ELF-1 (cell line): ENCODE data around the gene MAP3K20.
"Not testable (repeated sequence)": the region's sequence is repeated elsewhere in the genome, so short reads cannot be mapped to it uniquely, and the experiment has no call there.

Experiments used
- DNase-seq: peaks from one replicate; pipeline ENCODE4 v3.0.0-alpha.2; 2016; ENCODE audit warnings: low read depth, low spot score

MAP3K20 gene

GRCh38 chr2:173199294-173199693, 123.6 kb downstream of the MAP3K20 start:
- DNase-seq = no peak

GRCh38 chr2:173202570-173202969, 126.9 kb downstream of the MAP3K20 start:
- no peak for DNase-seq

DNA sequence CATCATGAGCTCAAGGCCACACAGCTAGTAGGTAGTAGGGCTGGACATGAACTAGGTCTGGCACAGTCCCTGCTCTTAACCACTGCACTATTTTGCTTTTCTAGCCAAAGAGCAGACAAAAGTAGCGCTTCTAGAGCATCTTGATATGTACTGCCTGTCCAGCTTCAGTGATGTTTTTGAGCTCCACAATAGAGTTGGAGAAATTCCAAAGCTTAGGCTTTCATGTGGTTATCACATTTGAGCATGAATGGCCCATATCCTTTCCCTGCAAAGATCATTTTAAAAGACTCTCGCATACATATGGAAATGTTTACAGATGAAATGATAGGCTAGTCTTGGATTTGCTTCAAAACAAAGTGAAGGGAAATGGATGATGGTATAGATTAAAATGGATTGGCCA, 128.7 kb downstream of the MAP3K20 start:
- no peak for DNase-seq

GRCh38 chr2:173205375-173205774, 129.7 kb downstream of the MAP3K20 start:
- DNase-seq = no peak

DNA sequence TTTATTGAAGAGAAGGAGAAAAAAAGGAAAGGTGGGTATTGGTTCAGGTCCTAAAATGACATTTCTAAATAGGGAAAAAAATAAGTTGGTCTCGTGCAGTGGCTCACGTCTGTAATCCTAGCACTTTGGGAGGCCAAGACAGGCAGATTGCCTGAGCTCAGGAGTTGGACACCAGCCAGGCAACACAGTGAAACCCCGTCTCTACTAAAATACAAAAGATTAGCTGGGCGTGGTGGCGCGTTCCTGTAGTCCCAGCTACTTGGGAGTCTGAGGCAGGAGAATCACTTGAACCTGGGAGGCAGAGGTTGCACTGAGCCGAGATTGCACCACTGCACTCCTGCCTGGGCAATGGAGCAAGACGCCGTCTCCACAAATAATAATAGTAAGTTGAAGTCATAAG, 131.5 kb downstream of the MAP3K20 start:
- DNase-seq = not testable (repeated sequence)

GRCh38 chr2:173210270-173211196, 134.9 kb downstream of the MAP3K20 start:
- peak; percentile 47 for DNase-seq

DNA sequence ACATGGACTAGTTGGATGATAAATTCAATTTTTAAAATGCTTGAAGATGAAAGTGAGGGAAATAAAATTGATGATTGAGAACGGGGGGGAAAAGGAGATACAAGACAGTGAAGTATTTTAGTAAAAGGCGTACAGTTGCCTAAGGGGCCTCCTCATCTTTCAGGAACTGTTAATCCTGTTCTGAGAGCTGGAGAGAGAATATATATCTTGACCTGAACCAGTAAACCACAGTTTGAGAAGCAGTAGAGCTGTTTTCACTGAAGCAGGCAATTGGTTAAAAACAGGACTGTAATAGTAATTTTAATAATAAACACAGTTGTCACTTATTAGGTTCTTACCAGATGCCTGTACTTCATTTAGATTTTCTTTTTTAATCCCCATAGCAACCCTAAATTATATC, 137.5 kb downstream of the MAP3K20 start:
- DNase-seq = no peak

DNA sequence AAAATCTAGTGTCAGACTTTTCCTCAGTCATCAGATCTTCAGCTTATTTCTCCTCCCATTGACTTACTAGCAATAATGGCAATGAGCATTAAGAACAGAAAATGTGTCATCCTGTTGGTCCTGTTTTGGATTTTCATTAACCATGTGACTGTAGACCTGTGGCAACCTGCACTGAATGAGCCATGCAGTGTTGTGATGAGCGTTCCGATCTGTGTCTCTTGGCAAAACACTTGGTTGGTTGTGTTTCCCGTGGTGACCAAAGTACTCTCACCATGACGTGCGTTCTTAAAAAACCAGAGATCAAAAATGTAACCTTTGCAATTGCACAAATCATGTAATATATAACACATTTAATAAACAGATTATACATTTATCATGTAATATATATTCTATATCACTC, 138.6 kb downstream of the MAP3K20 start:
- no peak for DNase-seq

DNA sequence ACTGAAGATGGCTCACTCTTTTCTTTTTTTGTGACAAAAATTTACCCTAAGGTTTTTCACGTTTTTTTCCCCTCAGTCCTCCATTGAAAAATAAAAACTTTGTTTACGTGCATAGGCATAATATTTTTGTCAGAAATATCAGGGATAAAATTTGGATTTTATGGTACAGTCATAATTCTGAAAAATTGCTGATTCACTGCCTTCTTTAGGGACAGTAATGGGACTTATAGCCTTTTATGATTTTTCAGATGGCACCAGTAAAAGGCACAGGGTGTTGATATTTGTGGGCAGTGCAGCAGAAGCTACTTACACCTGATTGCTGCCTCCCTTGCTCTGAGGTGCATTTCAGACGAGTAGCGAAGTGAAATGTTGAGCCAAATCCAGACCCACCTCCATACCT, 139.7 kb downstream of the MAP3K20 start:
- DNase-seq = no peak

- no peak for DNase-seq
Measured at GRCh38 chr2:173216051-173216450, 140.4 kb downstream of the MAP3K20 start.

DNA sequence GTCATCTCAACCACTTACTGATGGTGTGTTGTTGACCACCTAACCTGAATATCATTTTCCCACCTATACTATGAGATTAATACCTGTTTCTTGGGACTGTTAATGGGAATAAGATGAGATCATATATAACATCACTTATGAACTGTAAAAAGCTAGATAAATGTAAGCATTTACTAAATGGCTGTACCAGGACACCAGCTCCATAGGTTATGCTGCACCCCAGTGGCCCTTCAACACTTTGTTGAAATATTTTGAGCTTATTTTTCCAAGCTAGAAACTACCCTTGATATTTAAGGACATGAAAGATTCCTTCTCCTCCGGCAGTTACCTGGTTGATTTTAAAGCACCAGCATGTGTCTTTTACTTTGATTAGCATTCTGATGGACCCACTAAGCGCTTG, 141.0 kb downstream of the MAP3K20 start:
- DNase-seq = no peak

- DNase-seq = no peak
Measured at GRCh38 chr2:173217116-173217840, 141.6 kb downstream of the MAP3K20 start.

DNA sequence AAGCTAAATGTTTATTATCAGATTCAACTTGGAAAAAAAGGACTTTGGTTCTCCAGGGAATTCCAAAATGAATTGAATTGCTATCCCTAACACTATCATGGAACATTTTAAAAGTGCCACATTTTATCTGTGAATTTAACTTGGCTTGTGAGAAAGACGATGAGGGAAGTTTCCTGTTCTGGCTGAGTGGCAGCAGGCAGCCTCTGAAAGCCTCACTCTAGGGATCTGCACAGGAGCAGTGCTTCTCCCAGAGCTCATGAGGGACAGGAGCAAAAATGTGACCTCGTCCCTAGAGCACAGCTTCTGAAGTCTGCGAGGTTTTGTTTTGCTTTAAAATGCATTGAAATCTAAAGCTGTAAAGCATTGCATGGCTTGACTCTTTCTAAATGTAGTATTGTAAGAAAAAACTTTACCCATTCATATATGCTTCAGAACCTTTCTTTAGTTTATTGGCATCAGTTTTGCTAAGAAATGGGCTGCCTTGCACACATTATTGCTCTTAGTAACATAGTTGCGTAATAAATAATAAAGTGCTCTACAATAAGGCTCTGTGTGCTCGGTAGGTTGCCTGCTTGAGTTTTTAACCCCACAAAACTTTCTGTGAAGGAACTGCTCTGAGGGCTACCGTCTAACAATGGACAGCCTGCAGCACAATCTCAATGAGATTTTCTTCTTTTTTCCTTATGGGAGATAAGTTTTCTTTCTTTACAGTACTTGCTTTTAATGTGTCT, 142.8 kb downstream of the MAP3K20 start:
- DNase-seq = no peak

GRCh38 chr2:173221132-173221695, 145.6 kb downstream of the MAP3K20 start:
- DNase-seq = no peak

GRCh38 chr2:173221937-173222594, 146.4 kb downstream of the MAP3K20 start:
- no peak for DNase-seq

DNA sequence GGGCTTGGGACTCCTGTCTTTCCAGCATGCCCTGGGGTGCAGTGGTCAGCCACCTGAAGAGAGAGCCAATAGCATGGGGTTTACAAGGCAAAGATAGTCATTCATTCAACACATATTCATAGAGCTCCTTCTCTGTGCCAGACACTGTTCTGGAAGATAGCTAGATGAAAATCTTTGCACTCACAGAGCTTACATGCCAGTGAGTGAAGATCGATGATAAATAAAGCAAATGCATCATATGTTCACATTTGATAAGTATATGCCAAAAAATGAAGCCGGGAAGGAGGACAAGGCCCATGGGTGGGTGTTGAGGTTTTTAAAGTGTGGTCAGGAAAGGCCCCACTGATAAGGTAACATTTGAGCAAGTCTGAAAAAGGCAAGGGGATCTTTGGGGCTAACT, 148.2 kb downstream of the MAP3K20 start:
- no peak for DNase-seq

- DNase-seq = no peak
Measured at GRCh38 chr2:173226899-173227698, 151.5 kb downstream of the MAP3K20 start.

DNA sequence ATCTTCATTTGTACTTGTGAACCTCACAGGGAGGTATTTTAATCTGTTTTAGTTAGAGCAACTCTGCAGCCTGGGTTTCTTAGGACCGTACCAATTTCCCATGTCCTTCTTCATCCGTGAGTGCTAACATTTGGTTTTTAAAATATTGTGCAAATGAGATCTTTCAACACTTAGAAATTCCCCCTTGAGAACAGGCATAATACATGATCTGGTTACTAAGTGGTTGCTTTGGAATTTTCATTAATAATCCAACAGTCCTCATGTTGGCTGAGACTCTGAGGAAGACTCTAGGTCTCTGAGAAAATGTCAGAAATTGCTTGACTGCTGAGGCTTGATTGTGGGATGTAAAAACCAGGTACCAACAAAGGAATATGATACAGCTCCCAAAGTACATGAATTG, 153.4 kb downstream of the MAP3K20 start:
- DNase-seq = no peak

- DNase-seq = no peak
Measured at GRCh38 chr2:173230181-173230580, 154.5 kb downstream of the MAP3K20 start.

DNA sequence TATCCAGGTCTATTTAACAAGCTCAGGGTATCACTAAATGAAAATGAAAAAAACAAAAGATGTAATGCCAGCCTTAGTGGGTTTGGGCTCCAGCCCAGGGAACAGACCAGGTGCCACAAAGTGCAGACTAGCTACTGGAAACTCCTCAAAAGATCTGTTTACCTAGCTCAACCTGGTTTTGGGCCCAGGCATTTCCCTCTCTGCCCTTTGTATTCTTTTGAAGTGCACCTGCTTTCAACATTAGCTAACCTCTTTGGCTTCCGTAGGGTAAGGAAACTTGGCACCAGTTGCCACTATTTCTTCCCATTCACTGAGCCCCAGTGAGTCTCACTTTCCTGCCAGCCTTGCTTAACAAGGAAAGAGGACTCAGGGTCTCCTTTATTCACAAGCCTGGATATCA, 155.4 kb downstream of the MAP3K20 start:
- no peak for DNase-seq
